Measurements from ENCODE around the gene CDH6.

The CDH6 gene

GRCh38 chr5:31213257-31213656, 19.8 kb downstream of the CDH6 start:
- H3K4me3 ChIP-seq (ENCODE audit: low read length) = no peak overlapping the region
- TF ChIP-seq CTCF (conservative IDR thresholded peaks at IDR 0.05; ENCODE audit: low read depth, low read length) = no peak
- DNase-seq (ENCODE audit: low read depth) = no peak

GRCh38 chr5:31213705-31214121, 20.2 kb downstream of the CDH6 start:
- no peak for TF ChIP-seq CTCF (conservative IDR thresholded peaks at IDR 0.05; ENCODE audit: low read depth, low read length)
- DNase-seq (ENCODE audit: low read depth) = no peak
- H3K4me3 ChIP-seq (ENCODE audit: low read length) = no peak overlapping the region

- no peak for DNase-seq (ENCODE audit: low read depth)
- no peak for TF ChIP-seq CTCF (conservative IDR thresholded peaks at IDR 0.05; ENCODE audit: low read depth, low read length)
- no peak overlapping the region for H3K4me3 ChIP-seq (ENCODE audit: low read length)
Measured at GRCh38 chr5:31214229-31214628, 20.7 kb downstream of the CDH6 start.

- no peak for TF ChIP-seq CTCF (conservative IDR thresholded peaks at IDR 0.05; ENCODE audit: low read depth, low read length)
- DNase-seq (ENCODE audit: low read depth) = no peak
- H3K4me3 ChIP-seq (ENCODE audit: low read length) = no peak overlapping the region
Measured at GRCh38 chr5:31215236-31215635, 21.8 kb downstream of the CDH6 start.

- TF ChIP-seq CTCF (conservative IDR thresholded peaks at IDR 0.05; ENCODE audit: low read depth, low read length) = no peak
- no peak overlapping the region for H3K4me3 ChIP-seq (ENCODE audit: low read length)
- DNase-seq (ENCODE audit: low read depth) = no peak
Measured at GRCh38 chr5:31217446-31217845, 24.0 kb downstream of the CDH6 start.

- DNase-seq (ENCODE audit: low read depth) = no peak
- no peak for TF ChIP-seq CTCF (conservative IDR thresholded peaks at IDR 0.05; ENCODE audit: low read depth, low read length)
- H3K4me3 ChIP-seq (ENCODE audit: low read length) = no peak overlapping the region
Measured at GRCh38 chr5:31218978-31219377, 25.5 kb downstream of the CDH6 start.

GRCh38 chr5:31221001-31221400, 27.5 kb downstream of the CDH6 start:
- no peak for DNase-seq (ENCODE audit: low read depth)
- no peak overlapping the region for H3K4me3 ChIP-seq (ENCODE audit: low read length)
- TF ChIP-seq CTCF (conservative IDR thresholded peaks at IDR 0.05; ENCODE audit: low read depth, low read length) = no peak
